Osteoblast (primary cell): ENCODE data around the gene POLDIP3. TPM values are rescaled to one million over a fixed set of nuclear protein-coding genes. Genes with fewer than 3 reads are reported as not detected.

Experiments used
- DNase-seq: peaks from one replicate; pipeline ENCODE4 v3.0.0; 2011; ENCODE audit warnings: low spot score, mixed read lengths; ENCODE audit not compliant: insufficient read length; ENCODE audit errors: missing footprints
- H2AFZ ChIP-seq: 2 replicates; pipeline ENCODE4 v1.6.0; 2011; ENCODE audit warnings: mild to moderate bottlenecking, low read length
- H3K27ac ChIP-seq: 2 replicates; pipeline ENCODE4 v1.5.1; 2011; ENCODE audit warnings: mild to moderate bottlenecking, low read depth, low read length, moderate library complexity
- H3K27me3 ChIP-seq: 2 replicates; pipeline ENCODE4 v1.6.0; 2012; ENCODE audit warnings: mild to moderate bottlenecking, control low read depth, inconsistent platforms, low read length, moderate library complexity; ENCODE audit not compliant: insufficient read depth
- H3K36me3 ChIP-seq: 2 replicates; pipeline ENCODE4 v1.5.1; 2011; ENCODE audit warnings: mild to moderate bottlenecking, low read length, control low read depth, moderate library complexity; ENCODE audit not compliant: insufficient read depth
- H3K4me1 ChIP-seq: 2 replicates; pipeline ENCODE4 v1.5.1; 2011; ENCODE audit warnings: mild to moderate bottlenecking, low read length, control low read depth, moderate library complexity; ENCODE audit not compliant: insufficient read depth
- H3K4me2 ChIP-seq: 2 replicates; pipeline ENCODE4 v1.6.0; 2011; ENCODE audit warnings: mild to moderate bottlenecking, low read length; ENCODE audit not compliant: insufficient read depth
- H3K4me3 ChIP-seq: fragments of 200-600 bp; sonication (generic); 3 replicates; pipeline ENCODE4 v1.5.1; 2012; ENCODE audit warnings: mild to moderate bottlenecking, low read length, inconsistent platforms; ENCODE audit not compliant: insufficient read depth
- H3K79me2 ChIP-seq: 2 replicates; pipeline ENCODE4 v1.6.0; 2012; ENCODE audit warnings: mild to moderate bottlenecking, low read length, control low read depth, inconsistent platforms; ENCODE audit not compliant: insufficient read depth
- H3K9me3 ChIP-seq: 2 replicates; pipeline ENCODE4 v1.5.1; 2011; ENCODE audit warnings: low read depth, low read length, control low read depth
- H4K20me1 ChIP-seq: 2 replicates; pipeline ENCODE4 v1.6.0; 2012; ENCODE audit warnings: mild to moderate bottlenecking, low read length, control low read depth; ENCODE audit not compliant: insufficient read depth
- total RNA-seq: library from RNA; depleted of rRNA; stranded (reverse); fragments of >200 nt; gene quantifications from 2 replicates; pipeline ENCODE4 v1.2.3, GENCODE V29; 2012
- TF ChIP-seq, protein P1 (sequence below): IDR thresholded peaks from 2 replicates; pipeline ENCODE4 v1.5.1; 2011; ENCODE audit warnings: mild to moderate bottlenecking, low read depth, low read length, moderate library complexity; ENCODE audit errors: extremely low read depth

The POLDIP3 gene
- total RNA-seq, 1 donor, result 22.4 TPM

DNA sequence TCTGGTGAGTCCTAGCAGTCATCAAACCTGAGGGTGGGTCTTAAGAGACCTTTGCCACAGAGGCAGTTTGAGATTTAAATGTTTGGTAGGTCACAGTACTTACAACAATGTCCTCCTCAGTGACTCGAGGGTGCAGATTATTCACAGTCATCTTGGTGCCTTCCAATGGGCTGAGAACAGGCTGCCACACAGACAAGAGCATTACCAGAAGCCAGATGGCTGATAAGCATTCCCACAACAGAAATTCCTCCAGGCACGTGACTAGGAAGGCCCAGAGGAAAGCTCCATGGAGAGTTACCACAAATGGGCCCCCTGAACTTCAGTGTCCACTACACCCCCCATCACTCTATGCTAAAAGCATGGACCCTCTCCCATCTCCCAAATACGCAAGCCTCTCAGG lies 19.2 kb downstream of the POLDIP3 start:
- H3K27me3 ChIP-seq, result no peaks in the 10 kb centered on the region
- H3K4me1 ChIP-seq, result no peaks in the 10 kb centered on the region
- no peak overlapping the region for H3K27ac ChIP-seq
- no peak for DNase-seq
- no peak overlapping the region for H2AFZ ChIP-seq
- H3K4me2 ChIP-seq, result no peak overlapping the region
- no peak overlapping the region for H3K4me3 ChIP-seq
- TF ChIP-seq, protein P1, sequence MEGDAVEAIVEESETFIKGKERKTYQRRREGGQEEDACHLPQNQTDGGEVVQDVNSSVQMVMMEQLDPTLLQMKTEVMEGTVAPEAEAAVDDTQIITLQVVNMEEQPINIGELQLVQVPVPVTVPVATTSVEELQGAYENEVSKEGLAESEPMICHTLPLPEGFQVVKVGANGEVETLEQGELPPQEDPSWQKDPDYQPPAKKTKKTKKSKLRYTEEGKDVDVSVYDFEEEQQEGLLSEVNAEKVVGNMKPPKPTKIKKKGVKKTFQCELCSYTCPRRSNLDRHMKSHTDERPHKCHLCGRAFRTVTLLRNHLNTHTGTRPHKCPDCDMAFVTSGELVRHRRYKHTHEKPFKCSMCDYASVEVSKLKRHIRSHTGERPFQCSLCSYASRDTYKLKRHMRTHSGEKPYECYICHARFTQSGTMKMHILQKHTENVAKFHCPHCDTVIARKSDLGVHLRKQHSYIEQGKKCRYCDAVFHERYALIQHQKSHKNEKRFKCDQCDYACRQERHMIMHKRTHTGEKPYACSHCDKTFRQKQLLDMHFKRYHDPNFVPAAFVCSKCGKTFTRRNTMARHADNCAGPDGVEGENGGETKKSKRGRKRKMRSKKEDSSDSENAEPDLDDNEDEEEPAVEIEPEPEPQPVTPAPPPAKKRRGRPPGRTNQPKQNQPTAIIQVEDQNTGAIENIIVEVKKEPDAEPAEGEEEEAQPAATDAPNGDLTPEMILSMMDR, result no peak
- H3K36me3 ChIP-seq, result peaks cover 71% of the 10 kb centered on the region
- H3K79me2 ChIP-seq, result peaks cover 38% of the 10 kb centered on the region
- H3K9me3 ChIP-seq, result no peaks in the 10 kb centered on the region
- peaks cover 14% of the 10 kb centered on the region for H4K20me1 ChIP-seq

- DNase-seq, result no peak
- Histone ChIP-seq H3K79me2 (peaks cover 16% of the 10 kb centered on the region), H4K20me1 (peaks cover 15% of the 10 kb centered on the region), H2AFZ (no peak overlapping the region), H3K4me3 (no peak overlapping the region), H3K4me2 (no peak overlapping the region), H3K9me3 (no peaks in the 10 kb centered on the region), H3K27me3 (no peaks in the 10 kb centered on the region), H3K36me3 (peaks cover 83% of the 10 kb centered on the region), H3K27ac (no peak overlapping the region), H3K4me1 (no peaks in the 10 kb centered on the region)
- TF ChIP-seq, protein P1, result no peak
Measured at GRCh38 chr22:42591987-42592386, 22.7 kb downstream of the POLDIP3 start.

GRCh38 chr22:42587588-42588175 lies 27.0 kb downstream of the POLDIP3 start:
- Histone ChIP-seq H3K4me2 (no peak overlapping the region), H2AFZ (no peak overlapping the region), H3K4me3 (no peak overlapping the region), H3K9me3 (no peaks in the 10 kb centered on the region), H3K79me2 (no peaks in the 10 kb centered on the region), H3K36me3 (peaks cover 84% of the 10 kb centered on the region), H3K27ac (no peak overlapping the region), H3K27me3 (no peaks in the 10 kb centered on the region), H3K4me1 (no peaks in the 10 kb centered on the region), H4K20me1 (peaks cover 4% of the 10 kb centered on the region)
- no peak for DNase-seq
- TF ChIP-seq, protein P1, result no peak

DNA sequence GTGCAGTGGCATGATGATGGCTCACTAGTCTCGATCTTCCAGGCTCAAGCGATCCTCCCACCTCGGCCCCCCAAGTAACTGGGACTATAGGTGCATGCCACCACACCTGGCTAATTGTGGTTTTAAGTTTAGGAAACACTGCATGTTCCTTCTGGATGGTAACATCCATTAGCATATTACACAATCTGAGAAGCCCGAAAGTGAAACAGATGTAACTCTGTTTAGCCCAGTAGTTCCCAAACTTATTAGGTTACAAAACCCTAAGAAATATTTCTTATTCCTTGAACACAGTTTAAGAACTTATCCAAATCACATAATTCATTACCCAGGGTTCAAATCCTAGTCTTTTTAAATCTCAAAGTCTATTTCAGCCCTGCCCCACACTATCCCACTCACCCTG lies 28.3 kb downstream of the POLDIP3 start:
- Histone ChIP-seq H3K27ac (no peak overlapping the region), H2AFZ (no peak overlapping the region), H3K9me3 (no peaks in the 10 kb centered on the region), H4K20me1 (peaks cover 4% of the 10 kb centered on the region), H3K79me2 (peaks cover 8% of the 10 kb centered on the region), H3K4me2 (no peak overlapping the region), H3K36me3 (peaks cover 72% of the 10 kb centered on the region), H3K27me3 (no peaks in the 10 kb centered on the region), H3K4me3 (no peak overlapping the region), H3K4me1 (peaks cover 4% of the 10 kb centered on the region)
- DNase-seq, result no peak
- TF ChIP-seq, protein P1, result no peak
